ENCODE data around the gene BLOC1S1.

Gene BLOC1S1
- 10.7 to 27.1 (median 19.6) reads per million in 18 experiments for total RNA-seq

DNA sequence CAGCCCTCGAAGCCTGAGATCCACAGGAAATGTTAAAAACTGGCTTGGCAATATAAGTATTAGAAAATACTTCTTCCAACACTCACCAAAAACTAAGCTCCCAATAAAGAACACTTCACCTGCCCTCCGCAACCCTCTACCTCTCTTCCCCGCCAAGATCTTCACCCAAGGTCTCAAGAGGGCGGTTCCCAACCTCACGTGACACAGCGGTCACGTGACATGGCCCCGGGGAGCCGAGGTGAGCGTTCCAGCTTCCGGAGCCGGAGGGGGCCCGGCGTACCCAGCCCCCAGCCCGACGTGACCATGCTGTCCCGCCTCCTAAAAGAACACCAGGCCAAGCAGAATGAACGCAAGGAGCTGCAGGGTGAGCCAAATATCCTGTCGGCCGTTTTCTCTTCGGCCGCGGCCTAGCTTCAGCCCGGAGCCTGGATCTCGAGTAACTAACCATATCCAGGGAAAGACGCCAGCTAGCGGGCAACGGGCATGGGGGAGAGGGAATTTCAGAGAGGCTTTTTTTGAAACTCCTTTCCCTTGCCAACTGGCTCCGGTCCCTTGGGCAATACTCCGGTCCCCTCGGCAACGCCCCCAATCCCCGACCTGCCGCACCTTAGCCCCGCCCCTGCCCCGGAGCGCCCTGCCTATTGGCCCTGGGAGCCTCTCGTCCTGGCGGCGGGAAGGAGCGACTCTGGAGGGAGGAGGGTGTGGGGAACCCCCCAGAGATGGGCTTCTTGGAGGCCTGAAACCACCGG, at the start of gene BLOC1S1:
BLOC1S1 (plus strand) TSS at position 214 of the 749 bp plus-strand sequence; CDS start at position 220, 6 bp downstream.
- peak; percentile 67 to 80 for DNase-seq

DNA sequence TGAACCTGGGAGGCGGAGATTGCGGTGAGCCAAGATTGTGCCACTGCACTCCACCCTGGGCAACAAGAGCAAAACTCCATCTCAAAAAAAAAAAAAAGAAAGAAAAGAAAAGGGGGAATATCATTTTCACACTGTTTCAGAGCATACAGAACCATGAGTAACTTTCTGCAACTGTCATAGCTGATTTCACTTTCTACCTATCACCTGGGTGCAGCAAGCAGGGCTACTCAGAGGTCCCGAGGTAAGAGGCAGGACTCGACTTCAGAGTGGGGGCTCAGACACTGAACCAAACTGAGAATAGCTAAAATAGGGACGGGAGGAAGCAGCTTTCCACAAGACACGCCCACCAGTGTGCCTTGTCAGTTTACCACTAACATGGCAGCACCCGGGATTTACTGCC, 49.3 kb upstream of the BLOC1S1 start:
- DNase-seq = no peak

DNA sequence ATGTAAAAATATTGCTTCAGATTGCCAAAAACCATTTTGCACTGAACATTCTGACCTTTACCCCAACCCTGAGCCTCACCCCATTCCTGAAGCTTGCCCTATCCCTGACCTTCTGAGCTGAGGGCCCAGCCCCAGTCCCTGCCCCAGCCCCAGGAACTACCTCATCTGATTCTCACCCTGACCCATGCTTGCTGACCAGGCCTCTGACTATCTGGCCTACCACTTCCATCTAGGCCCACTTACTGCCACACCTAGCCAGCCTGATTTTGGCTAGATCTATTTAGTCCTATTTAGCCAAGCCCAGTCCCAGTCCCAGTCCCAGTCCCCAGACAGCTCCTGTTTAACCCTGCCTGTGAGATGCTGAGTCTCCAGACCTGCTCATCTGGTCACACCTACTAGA, 45.6 kb upstream of the BLOC1S1 start:
- no peak for DNase-seq

DNA sequence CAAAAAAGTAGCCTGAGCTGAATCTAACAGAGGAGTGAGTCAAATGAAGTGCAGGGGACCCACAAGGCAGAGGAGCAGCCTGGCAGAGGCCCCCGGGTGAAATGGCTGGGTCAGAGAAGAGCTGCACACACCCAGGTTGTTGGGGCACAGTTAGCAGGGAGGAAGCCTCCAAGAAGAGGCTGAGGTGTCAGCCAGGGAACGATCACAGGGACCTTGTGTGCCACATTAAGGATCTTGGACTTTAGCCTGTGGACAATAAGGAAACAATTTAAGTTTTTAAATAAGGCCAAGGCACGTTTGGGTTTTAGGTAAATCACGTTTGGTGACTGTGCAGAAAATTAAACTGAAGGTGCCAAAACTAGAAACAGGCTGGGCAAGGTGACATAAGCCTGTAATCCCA, 44.1 kb upstream of the BLOC1S1 start:
- DNase-seq = no peak

DNA sequence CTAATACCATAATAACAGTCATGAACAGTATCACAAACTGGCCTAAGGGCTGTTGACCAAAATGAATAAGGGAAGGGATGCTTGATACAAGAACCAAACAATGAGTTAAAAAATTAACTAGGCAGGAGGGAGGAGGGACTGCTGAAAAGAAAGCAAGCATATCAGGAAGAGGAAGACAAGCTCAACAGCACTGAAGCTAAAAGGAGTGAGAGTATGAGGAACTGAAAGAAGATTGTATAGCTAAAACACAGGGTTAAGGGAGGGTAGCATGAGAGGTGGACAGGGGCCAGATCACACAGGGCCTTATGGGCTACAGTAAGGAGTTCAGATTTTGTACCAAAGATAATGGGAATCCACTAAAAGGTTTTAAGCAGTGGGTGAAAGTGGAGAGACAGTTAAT, 42.2 kb upstream of the BLOC1S1 start:
- DNase-seq = peak; percentile 17 to 65

DNA sequence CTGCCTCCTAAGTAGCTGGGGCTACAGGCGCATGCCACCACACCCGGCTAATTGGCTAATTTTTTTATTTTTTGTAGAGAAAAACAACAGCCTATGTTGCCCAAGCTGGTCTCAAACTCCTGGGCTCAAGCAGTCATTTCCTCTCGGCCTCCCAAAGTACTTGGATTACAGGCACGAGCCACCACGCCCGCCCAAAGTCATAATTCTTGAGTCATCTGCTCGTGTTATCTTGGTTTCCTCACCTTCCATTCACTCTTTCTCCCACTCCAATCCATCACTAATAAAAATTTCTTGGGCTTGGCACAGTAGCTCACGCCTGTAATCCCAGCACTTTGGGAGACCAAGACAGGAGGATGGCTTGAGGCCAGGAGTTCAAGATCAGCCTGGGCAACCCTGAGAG, 40.2 kb upstream of the BLOC1S1 start:
- peak; percentile 63 to 68 for DNase-seq

DNA sequence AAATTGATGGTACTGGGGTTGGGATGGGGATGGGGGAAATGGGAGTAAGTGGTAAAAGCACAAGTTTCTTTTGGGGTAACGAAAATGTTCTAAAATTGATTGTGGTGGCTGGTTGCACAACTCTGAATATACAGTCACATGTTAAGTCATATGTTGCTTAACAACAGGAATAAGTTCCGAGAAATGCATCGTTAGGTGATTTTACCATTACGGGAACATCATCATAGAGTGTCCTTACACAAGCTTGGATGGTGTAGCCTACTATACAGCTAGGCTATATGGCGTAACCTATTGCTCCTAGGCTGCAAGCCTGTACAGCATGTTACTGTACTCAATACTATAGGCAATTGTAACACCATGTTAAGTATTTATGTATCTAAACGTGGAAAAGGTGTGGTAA, 39.1 kb upstream of the BLOC1S1 start:
- peak; percentile 81 to 86 for DNase-seq

DNA sequence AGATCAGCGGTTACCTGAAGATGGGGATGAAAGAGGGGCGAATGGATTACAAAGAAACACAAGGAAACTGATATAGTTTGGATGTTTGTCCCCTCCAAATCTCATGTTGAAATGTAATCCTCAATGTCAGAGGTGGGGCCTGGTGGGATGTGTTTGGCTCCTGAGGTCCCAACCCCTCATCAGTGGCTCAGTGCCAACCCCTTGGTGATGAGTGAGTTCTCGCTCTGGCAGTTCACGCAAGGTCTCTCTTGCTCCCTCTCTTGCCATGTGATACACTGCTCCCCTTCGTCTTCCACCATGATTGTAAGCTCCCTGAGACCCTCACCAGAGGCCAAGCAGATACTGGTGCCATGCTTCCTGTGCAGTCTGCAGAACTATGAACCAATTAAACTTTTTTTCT, 36.2 kb upstream of the BLOC1S1 start:
- no peak for DNase-seq

DNA sequence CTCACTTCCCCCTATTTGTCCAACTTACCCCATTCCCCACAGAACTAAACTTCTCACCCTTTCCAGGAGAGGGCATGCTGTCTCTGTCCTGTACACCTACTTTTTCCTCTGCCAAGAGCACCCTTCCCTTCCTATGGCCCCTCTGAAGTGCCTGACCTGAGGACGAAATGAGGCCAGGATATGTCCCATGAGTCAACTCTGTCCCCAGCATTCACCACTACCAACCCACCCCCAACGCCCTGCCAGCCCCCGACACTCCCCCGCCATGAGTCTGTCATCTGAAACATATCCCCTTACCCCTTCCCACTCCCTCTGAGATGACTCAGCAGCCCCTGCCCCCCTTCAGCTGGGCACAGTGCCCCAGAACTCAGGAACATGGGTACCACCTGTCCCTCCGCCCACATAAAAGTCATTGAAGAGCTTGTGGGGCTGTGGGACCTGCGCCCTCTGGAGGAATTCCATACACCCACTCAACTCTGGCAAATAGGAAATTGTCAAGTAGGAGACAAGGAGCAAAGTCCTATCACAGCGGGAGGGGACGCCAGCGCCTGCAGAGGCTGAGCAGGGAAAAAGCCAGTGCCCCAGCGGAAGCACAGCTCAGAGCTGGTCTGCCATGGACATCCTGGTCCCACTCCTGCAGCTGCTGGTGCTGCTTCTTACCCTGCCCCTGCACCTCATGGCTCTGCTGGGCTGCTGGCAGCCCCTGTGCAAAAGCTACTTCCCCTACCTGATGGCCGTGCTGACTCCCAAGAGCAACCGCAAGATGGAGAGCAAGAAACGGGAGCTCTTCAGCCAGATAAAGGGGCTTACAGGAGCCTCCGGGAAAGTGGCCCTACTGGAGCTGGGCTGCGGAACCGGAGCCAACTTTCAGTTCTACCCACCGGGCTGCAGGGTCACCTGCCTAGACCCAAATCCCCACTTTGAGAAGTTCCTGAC, 34.4 kb upstream of the BLOC1S1 start:
- peak; percentile 42 to 52 for DNase-seq

DNA sequence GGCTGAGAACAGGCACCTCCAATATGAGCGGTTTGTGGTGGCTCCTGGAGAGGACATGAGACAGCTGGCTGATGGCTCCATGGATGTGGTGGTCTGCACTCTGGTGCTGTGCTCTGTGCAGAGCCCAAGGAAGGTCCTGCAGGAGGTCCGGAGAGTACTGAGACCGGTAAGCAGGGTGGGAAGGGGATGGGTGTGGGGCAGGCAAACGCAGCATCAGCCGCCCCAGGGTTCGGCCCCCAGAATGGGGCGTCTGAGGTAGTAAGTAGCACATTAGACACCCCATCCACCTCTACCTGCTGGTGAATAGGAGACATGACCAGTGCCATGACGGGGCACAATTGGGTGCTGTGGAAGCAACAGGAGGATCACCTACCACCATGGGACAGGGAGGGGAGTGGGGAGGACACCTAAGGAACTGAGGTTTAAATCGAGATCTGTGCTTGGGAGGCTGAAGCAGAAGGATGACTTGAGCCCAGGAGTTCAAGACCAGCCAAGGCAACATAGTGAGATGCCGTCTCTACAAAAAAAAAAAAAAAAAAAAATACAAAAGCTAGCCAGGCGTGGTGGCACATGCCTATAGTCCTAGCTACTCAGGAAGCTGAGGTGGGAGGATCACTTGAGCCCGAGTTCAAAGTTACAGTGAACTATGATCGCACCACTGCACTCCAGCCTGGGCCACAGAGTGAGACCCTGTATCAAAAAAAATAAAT, 33.6 kb upstream of the BLOC1S1 start:
- no peak for DNase-seq

DNA sequence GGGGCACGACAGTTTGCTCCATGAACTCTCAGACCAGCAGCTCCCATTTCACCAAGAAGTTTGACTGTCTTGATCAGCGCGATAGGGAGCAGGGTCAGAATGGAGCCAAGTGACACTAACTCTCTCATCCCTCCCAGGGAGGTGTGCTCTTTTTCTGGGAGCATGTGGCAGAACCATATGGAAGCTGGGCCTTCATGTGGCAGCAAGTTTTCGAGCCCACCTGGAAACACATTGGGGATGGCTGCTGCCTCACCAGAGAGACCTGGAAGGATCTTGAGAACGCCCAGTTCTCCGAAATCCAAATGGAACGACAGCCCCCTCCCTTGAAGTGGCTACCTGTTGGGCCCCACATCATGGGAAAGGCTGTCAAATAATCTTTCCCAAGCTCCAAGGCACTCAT, 32.2 kb upstream of the BLOC1S1 start:
- no peak for DNase-seq

DNA sequence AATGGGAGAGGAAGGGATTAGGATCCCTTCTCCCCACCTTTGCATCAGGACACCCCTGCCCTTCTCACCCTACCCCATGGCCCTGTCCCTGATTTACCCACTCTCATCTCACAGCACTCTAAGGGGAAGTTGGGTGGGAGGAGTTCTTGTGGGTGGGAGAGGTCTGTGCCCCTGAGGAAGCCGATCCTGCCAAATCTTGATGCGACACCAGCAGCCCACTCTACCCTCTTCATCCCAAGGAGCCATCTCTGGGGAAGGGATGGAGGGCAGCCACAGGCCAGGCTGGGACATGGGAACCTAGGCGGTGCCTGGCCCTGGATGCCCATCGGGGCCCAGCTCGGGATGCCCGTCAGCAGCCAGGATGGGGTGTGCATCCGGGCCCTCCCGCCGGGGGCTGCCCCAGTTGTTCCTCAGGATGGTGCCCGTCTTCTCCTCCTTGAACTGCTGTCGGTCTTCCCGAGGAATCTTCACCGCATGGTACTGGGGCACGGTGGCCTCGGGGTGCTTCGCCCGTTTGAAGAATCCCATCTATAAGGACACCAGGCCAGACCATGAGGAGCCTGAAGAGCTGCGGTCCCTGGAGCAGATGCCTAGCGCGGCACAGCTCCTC, 31.0 kb upstream of the BLOC1S1 start:
- DNase-seq = no peak

DNA sequence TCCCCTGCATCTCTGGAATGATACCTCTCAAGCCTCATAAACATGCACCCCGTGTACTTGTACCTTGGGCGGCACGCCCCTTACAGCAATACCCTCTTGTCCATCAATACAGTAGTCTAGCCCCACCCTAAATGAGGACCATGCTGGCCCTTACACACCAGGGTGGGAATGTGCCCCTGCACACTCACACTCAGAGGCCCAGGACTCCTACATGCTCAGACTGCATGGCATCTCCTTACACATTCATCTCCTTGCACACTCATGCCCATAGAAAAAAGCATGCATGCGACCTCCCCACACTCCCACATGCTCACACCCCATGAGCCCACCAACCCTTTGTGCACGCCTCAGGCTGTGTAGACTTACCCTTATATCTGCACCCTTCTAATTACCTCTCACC, 30.2 kb upstream of the BLOC1S1 start:
- no peak for DNase-seq

DNA sequence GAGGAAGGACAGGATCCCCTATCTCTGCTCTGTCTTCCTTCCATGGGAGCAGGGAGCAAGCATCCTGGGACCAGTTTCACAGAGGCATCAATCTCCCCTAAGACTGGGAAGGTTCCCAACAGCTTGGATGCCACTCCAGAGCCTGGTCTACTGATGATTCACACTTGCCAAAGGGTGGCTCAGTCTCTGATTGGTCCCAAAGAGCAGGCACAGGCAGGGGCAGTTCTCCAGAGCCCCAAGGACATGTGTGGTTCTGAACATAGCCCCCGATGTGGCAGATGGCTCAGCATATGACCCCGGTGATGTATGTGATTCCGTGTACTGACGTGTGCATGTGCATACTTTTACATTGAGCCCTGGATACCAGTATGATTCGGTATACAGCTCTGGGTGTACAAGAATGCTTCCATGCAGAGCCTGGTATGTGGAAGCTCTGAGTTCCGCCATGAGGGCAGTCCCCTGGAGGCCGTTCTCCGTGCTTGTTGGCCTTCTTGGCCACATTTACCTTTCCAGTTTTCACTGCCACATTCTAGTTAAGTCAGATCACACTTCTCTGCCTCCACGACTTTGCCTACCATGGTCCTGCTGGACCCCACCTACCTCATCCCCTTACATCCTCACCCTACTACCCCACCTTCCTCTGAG, 29.4 kb upstream of the BLOC1S1 start:
- DNase-seq = no peak

DNA sequence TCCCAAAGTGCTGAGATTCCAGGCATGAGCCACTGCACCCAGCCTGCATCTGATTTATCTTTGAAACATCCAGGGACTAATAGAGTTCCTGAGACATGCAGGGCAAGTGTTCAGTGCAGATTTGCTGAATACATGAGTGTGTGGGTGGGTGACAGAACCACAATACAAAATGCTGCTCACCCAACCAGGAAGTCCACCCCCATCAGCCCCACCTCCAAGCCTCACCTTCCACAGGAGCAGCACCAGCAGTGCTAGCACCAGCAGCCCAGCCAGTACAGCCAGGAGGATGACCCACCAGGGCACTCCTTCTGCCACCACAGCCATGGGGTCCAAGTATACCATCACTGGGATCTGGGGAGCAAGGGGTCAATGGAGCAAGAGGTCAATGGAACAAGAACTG, 28.1 kb upstream of the BLOC1S1 start:
- DNase-seq = peak in 1 of 2 donors; percentile 40

DNA sequence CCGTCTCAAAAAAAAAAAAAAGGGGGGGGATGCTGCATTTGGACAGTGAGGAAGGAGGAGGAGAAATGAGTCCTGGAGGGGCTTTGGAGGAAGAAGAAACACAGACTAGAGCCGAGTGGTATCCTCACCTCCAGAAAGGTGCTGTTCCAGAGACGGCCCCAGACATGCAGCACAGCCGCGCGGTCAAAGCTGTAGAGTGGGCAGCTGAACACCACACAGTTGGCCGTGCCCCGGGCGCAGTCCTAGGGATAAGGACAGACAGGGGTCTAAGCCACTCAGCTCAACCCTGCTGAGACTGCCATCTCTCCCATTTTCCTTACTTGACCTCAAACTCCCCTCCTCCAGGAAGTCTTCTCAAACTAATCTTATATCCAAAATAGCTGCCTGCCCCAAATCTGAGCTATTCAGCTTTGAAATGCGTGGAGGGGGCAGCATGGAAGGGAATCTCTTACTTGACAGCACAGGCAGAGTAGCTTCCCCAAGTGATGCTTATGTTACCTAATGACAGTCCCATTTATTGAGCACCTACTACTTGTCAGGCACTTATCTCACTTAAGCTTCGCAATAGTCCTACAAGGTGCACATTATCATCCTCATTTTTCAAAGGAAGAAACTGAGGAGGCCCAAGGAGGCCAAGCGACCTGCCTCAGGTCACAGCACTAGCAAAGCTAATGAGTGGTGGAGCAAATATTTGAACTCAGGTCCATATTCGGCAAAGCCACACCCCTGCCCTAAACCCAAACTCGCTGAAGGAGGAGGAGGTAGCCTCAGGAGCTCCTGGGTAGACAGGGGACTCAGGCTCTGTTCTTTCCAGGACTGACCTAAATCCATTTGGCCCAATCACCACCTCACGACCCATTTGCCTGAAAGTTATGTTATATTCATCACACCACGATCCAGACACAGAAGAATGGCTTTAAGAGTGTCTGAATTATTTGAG, 26.9 kb upstream of the BLOC1S1 start:
- DNase-seq = no peak

DNA sequence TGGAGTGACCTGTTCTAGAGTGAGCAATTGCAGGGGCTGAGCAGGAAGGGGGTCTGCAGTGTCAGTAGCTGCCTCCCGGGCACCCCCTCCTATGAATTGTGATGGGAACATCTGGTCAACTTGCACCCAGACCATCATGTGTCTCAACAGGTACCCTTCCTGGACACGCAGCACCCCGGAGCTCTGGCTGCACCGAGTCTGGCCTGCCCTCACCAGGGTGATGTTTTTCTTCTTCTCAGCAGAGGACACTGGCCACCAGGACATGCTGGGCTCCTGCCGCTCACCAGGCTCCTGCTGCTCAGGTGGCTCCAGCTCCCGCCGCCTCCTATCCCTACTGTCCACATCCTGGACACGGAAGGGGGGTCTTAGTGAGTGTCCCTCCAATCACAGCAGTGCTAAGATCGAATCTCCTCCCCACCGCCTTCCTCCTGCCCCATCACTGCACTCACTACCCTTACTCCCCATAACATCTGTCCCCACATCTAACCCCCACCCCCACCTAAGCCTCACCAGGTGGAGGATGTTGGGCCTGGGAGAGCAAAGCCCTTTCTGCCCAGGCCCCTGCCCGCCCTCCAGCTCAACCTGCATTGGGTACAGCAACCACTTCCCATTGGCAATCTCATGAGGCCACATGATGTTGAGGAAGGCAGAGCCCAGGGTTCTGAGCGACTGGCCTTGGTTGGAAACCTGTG, 23.1 kb upstream of the BLOC1S1 start:
- DNase-seq = no peak

DNA sequence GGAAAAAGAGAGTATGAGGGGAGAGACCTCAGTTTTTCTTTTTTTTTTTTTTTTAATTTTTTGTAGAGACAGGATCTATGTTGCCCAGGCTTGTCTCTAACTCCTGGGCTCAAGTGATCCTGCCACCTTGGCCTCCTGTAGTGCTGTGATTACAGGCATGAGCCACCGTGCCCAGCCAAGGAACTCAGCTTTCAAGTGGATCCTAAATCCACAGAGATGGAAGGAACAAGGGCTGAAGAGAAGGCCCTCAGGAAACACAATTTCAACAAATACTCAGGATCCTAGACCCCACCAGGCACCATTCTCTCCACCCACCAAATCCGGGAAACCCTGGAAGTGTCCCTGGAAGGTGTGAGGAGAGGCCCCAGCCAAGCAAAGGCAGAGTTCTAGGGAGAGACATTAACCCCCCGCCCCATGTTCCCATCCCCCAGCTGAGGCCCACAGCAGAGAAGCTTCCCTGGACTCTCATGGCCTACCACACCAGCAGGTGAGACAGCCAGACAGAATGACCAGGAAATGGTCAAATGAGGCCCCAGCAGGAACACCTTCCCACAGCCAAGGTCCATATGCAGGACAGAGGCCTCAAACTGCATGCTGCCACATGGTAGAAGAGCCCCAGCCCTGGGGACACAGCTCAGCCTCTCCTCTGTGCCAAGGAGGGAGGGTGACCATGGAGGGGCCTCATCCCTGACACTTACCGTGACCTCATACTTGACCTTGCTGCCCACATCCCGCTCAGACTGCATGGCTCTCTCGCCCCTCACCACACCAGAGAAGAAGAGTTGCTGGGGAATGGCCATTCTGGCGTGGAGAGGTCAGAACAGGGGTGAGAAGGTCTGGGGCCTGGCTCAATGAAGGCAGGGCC, 22.3 kb upstream of the BLOC1S1 start:
- no peak for DNase-seq

DNA sequence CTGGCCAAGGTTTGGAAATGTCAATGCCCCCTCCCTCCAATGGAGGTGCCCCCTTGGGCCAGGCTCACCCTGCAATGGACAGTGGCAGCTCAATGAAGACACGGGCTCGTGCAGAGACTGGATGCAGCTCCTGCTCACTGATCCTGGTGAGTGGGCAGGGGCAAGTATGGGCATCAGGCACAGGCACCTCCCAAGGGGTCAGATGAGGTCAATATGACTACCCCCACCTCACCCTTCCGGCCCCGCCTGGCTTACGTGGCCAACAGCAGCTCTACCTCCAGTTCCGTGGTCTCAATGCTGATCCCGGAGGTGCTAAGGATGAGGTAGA, 21.7 kb upstream of the BLOC1S1 start:
- no peak for DNase-seq
